ENCODE results near the gene FOXA1.
"Not testable (repeated sequence)": the region's sequence is repeated elsewhere in the genome, so short reads cannot be mapped to it uniquely, and the experiment has no call there.

FOXA1 gene

GRCh38 chr14:37573356-37573755 lies 21.7 kb downstream of the FOXA1 start:
- Histone ChIP-seq H3K9ac (ENCODE audit: low read length in 2 of 2) (no peak overlapping the region), H3K9me3 (ENCODE audit: control insufficient read depth in 2 of 2, low read length in 2 of 2) (no peaks in the 10 kb centered on the region), H3K27ac (ENCODE audit: low read length) (no peak overlapping the region), H3K27me3 (ENCODE audit: control insufficient read depth in 1 of 2, insufficient read depth in 2 of 2, low read length in 2 of 2) (peaks cover 2 to 4% of the 10 kb centered on the region in 2 donors), H3K4me1 (ENCODE audit: control insufficient read depth, insufficient read depth, low read length) (no peaks in the 10 kb centered on the region), H3K4me3 (ENCODE audit: low read length in 2 of 2) (no peak overlapping the region), H3K36me3 (ENCODE audit: control insufficient read depth in 2 of 2, insufficient read depth in 2 of 2, low read length in 2 of 2) (no peaks in the 10 kb centered on the region)

GRCh38 chr14:37571391-37571790 lies 23.7 kb downstream of the FOXA1 start:
- Histone ChIP-seq H3K9ac (ENCODE audit: low read length in 2 of 2) (no peak overlapping the region), H3K36me3 (ENCODE audit: control insufficient read depth in 2 of 2, insufficient read depth in 2 of 2, low read length in 2 of 2) (no peaks in the 10 kb centered on the region), H3K4me3 (ENCODE audit: low read length in 2 of 2) (no peak overlapping the region), H3K27ac (ENCODE audit: low read length) (no peak overlapping the region), H3K27me3 (ENCODE audit: control insufficient read depth in 1 of 2, insufficient read depth in 2 of 2, low read length in 2 of 2) (peaks cover 2 to 4% of the 10 kb centered on the region in 2 donors), H3K9me3 (ENCODE audit: control insufficient read depth in 2 of 2, low read length in 2 of 2) (no peaks in the 10 kb centered on the region), H3K4me1 (ENCODE audit: control insufficient read depth, insufficient read depth, low read length) (no peaks in the 10 kb centered on the region)

GRCh38 chr14:37569729-37570128 lies 25.3 kb downstream of the FOXA1 start:
- Histone ChIP-seq H3K4me3 (ENCODE audit: low read length in 2 of 2) (no peak overlapping the region), H3K36me3 (ENCODE audit: control insufficient read depth in 2 of 2, insufficient read depth in 2 of 2, low read length in 2 of 2) (no peaks in the 10 kb centered on the region), H3K27me3 (ENCODE audit: control insufficient read depth in 1 of 2, insufficient read depth in 2 of 2, low read length in 2 of 2) (no peaks in the 10 kb centered on the region), H3K4me1 (ENCODE audit: control insufficient read depth, insufficient read depth, low read length) (no peaks in the 10 kb centered on the region), H3K27ac (ENCODE audit: low read length) (no peak overlapping the region), H3K9me3 (ENCODE audit: control insufficient read depth in 2 of 2, low read length in 2 of 2) (no peaks in the 10 kb centered on the region), H3K9ac (ENCODE audit: low read length in 2 of 2) (no peak overlapping the region)

GRCh38 chr14:37566811-37567371 lies 28.2 kb downstream of the FOXA1 start:
- no peak overlapping the region for H3K9ac ChIP-seq (ENCODE audit: low read length in 2 of 2)
- H3K27ac ChIP-seq (ENCODE audit: low read length) = no peak overlapping the region
- H3K9me3 ChIP-seq (ENCODE audit: control insufficient read depth in 2 of 2, low read length in 2 of 2) = no peaks in the 10 kb centered on the region
- no peaks in the 10 kb centered on the region for H3K36me3 ChIP-seq (ENCODE audit: control insufficient read depth in 2 of 2, insufficient read depth in 2 of 2, low read length in 2 of 2)
- H3K4me3 ChIP-seq (ENCODE audit: low read length in 2 of 2) = no peak overlapping the region
- no peaks in the 10 kb centered on the region for H3K27me3 ChIP-seq (ENCODE audit: control insufficient read depth in 1 of 2, insufficient read depth in 2 of 2, low read length in 2 of 2)
- H3K4me1 ChIP-seq (ENCODE audit: control insufficient read depth, insufficient read depth, low read length) = no peaks in the 10 kb centered on the region

GRCh38 chr14:37565550-37565949 lies 29.5 kb downstream of the FOXA1 start:
- Histone ChIP-seq H3K9me3 (ENCODE audit: control insufficient read depth in 2 of 2, low read length in 2 of 2) (no peaks in the 10 kb centered on the region), H3K27ac (ENCODE audit: low read length) (no peak overlapping the region), H3K9ac (ENCODE audit: low read length in 2 of 2) (no peak overlapping the region), H3K36me3 (ENCODE audit: control insufficient read depth in 2 of 2, insufficient read depth in 2 of 2, low read length in 2 of 2) (no peaks in the 10 kb centered on the region), H3K4me1 (ENCODE audit: control insufficient read depth, insufficient read depth, low read length) (no peaks in the 10 kb centered on the region), H3K27me3 (ENCODE audit: control insufficient read depth in 1 of 2, insufficient read depth in 2 of 2, low read length in 2 of 2) (no peaks in the 10 kb centered on the region), H3K4me3 (ENCODE audit: low read length in 2 of 2) (no peak overlapping the region)

GRCh38 chr14:37563189-37563588 lies 31.9 kb downstream of the FOXA1 start:
- Histone ChIP-seq H3K36me3 (ENCODE audit: control insufficient read depth in 2 of 2, insufficient read depth in 2 of 2, low read length in 2 of 2) (no peaks in the 10 kb centered on the region), H3K9ac (ENCODE audit: low read length in 2 of 2) (no peak overlapping the region), H3K27me3 (ENCODE audit: control insufficient read depth in 1 of 2, insufficient read depth in 2 of 2, low read length in 2 of 2) (no peaks in the 10 kb centered on the region), H3K4me1 (ENCODE audit: control insufficient read depth, insufficient read depth, low read length) (no peaks in the 10 kb centered on the region), H3K9me3 (ENCODE audit: control insufficient read depth in 2 of 2, low read length in 2 of 2) (no peaks in the 10 kb centered on the region), H3K4me3 (ENCODE audit: low read length in 2 of 2) (no peak overlapping the region), H3K27ac (ENCODE audit: low read length) (no peak overlapping the region)

GRCh38 chr14:37559386-37559785 lies 35.7 kb downstream of the FOXA1 start:
- Histone ChIP-seq H3K27me3 (ENCODE audit: control insufficient read depth in 1 of 2, insufficient read depth in 2 of 2, low read length in 2 of 2) (no peaks in the 10 kb centered on the region), H3K4me3 (ENCODE audit: low read length in 2 of 2) (no peak overlapping the region), H3K36me3 (ENCODE audit: control insufficient read depth in 2 of 2, insufficient read depth in 2 of 2, low read length in 2 of 2) (no peaks in the 10 kb centered on the region), H3K9ac (ENCODE audit: low read length in 2 of 2) (no peak overlapping the region), H3K9me3 (ENCODE audit: control insufficient read depth in 2 of 2, low read length in 2 of 2) (no peaks in the 10 kb centered on the region), H3K4me1 (ENCODE audit: control insufficient read depth, insufficient read depth, low read length) (no peaks in the 10 kb centered on the region), H3K27ac (ENCODE audit: low read length) (no peak overlapping the region)

GRCh38 chr14:37558740-37559139 lies 36.3 kb downstream of the FOXA1 start:
- H3K9me3 ChIP-seq (ENCODE audit: control insufficient read depth in 2 of 2, low read length in 2 of 2) = no peaks in the 10 kb centered on the region
- no peak overlapping the region for H3K9ac ChIP-seq (ENCODE audit: low read length in 2 of 2)
- no peak overlapping the region for H3K4me3 ChIP-seq (ENCODE audit: low read length in 2 of 2)
- H3K27me3 ChIP-seq (ENCODE audit: control insufficient read depth in 1 of 2, insufficient read depth in 2 of 2, low read length in 2 of 2) = no peaks in the 10 kb centered on the region
- H3K36me3 ChIP-seq (ENCODE audit: control insufficient read depth in 2 of 2, insufficient read depth in 2 of 2, low read length in 2 of 2) = no peaks in the 10 kb centered on the region
- no peaks in the 10 kb centered on the region for H3K4me1 ChIP-seq (ENCODE audit: control insufficient read depth, insufficient read depth, low read length)
- no peak overlapping the region for H3K27ac ChIP-seq (ENCODE audit: low read length)

GRCh38 chr14:37555596-37555995 lies 39.5 kb downstream of the FOXA1 start:
- not testable (repeated sequence) for H3K4me1 ChIP-seq (ENCODE audit: control insufficient read depth, insufficient read depth, low read length)

GRCh38 chr14:37553935-37554550 lies 41.0 kb downstream of the FOXA1 start:
- no peak overlapping the region for H3K9ac ChIP-seq (ENCODE audit: low read length in 2 of 2)
- no peak overlapping the region for H3K27ac ChIP-seq (ENCODE audit: low read length)
- no peak overlapping the region for H3K4me3 ChIP-seq (ENCODE audit: low read length in 2 of 2)
- no peaks in the 10 kb centered on the region for H3K27me3 ChIP-seq (ENCODE audit: control insufficient read depth in 1 of 2, insufficient read depth in 2 of 2, low read length in 2 of 2)
- no peaks in the 10 kb centered on the region for H3K9me3 ChIP-seq (ENCODE audit: control insufficient read depth in 2 of 2, low read length in 2 of 2)
- no peaks in the 10 kb centered on the region for H3K36me3 ChIP-seq (ENCODE audit: control insufficient read depth in 2 of 2, insufficient read depth in 2 of 2, low read length in 2 of 2)
- H3K4me1 ChIP-seq (ENCODE audit: control insufficient read depth, insufficient read depth, low read length) = no peaks in the 10 kb centered on the region

More at GRCh38 chr14:37555596-37555995, 39.5 kb downstream of the FOXA1 start:
- not testable (repeated sequence) for H3K9ac ChIP-seq (ENCODE audit: low read length in 2 of 2); H3K4me3 ChIP-seq (ENCODE audit: low read length in 2 of 2); H3K27me3 ChIP-seq (ENCODE audit: control insufficient read depth in 1 of 2, insufficient read depth in 2 of 2, low read length in 2 of 2); H3K36me3 ChIP-seq (ENCODE audit: control insufficient read depth in 2 of 2, insufficient read depth in 2 of 2, low read length in 2 of 2); H3K27ac ChIP-seq (ENCODE audit: low read length); H3K9me3 ChIP-seq (ENCODE audit: control insufficient read depth in 2 of 2, low read length in 2 of 2)

- no peaks in the 10 kb centered on the region for H3K9me3 ChIP-seq (ENCODE audit: control insufficient read depth in 2 of 2, low read length in 2 of 2)
- no peak overlapping the region for H3K4me3 ChIP-seq (ENCODE audit: low read length in 2 of 2)
- H3K27ac ChIP-seq (ENCODE audit: low read length) = no peak overlapping the region
- H3K9ac ChIP-seq (ENCODE audit: low read length in 2 of 2) = no peak overlapping the region
- H3K27me3 ChIP-seq (ENCODE audit: control insufficient read depth in 1 of 2, insufficient read depth in 2 of 2, low read length in 2 of 2) = no peaks in the 10 kb centered on the region
- no peaks in the 10 kb centered on the region for H3K36me3 ChIP-seq (ENCODE audit: control insufficient read depth in 2 of 2, insufficient read depth in 2 of 2, low read length in 2 of 2)
- H3K4me1 ChIP-seq (ENCODE audit: control insufficient read depth, insufficient read depth, low read length) = no peaks in the 10 kb centered on the region
Measured at GRCh38 chr14:37551119-37551518, 43.9 kb downstream of the FOXA1 start.

All from stomach smooth muscle (tissue), 2 donors.